ENCODE results near the gene CHAT.

Gene CHAT

DNA sequence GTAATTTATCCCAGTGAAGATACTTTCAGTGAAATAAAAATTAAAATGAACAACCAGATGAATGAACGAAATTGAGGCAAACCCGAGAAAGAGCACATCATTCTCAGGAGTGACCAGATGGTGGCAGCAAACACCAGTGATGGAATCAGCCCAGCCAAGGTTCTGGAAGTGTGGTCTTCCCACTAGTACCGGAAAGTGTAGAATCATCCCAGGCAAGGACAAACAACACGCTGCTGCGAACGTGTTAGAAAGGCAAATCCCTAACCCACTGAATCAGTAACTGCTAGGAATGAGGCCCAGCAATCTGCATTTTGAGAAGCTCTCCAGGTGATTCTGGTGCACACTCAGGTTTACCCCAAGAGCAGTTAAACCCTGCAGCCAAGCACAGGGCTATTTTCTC is 19.2 kb upstream of the CHAT start:
- H3K23ac ChIP-seq (ENCODE audit: low read length in 2 of 2): no peak overlapping the region
- no peak overlapping the region for H4K8ac ChIP-seq (ENCODE audit: low read length)
- no peak overlapping the region for H4K91ac ChIP-seq (ENCODE audit: low read length)
- no peak overlapping the region for H3K9ac ChIP-seq (ENCODE audit: low read length)
- no peak overlapping the region for H2BK12ac ChIP-seq (ENCODE audit: low read length in 2 of 2)
- H2AK5ac ChIP-seq (ENCODE audit: low read length, severe bottlenecking): no peak overlapping the region
- peaks cover 15 to 50% of the 10 kb centered on the region in 2 experiments for H3K27me3 ChIP-seq (ENCODE audit: control insufficient read depth in 1 of 2, insufficient read depth in 1 of 2, low read length in 2 of 2)
- WGBS: 1% methylated on average over 6 of the region's 6 CpGs
- no peak overlapping the region for H2BK120ac ChIP-seq (ENCODE audit: low read depth, low read length)
- H3K4me2 ChIP-seq (ENCODE audit: low read length, poor library complexity, severe bottlenecking): peak overlapping the region; percentile 13
- H3K36me3 ChIP-seq (ENCODE audit: control insufficient read depth in 1 of 2, insufficient read depth in 2 of 2, low read depth in 1 of 2, low read length in 2 of 2): no peaks in the 10 kb centered on the region
- no peak overlapping the region for H2BK5ac ChIP-seq (ENCODE audit: low read depth, low read length, poor library complexity, severe bottlenecking)
- H3K4me3 ChIP-seq (ENCODE audit: insufficient read depth in 1 of 2, low read depth in 1 of 2, low read length in 2 of 2): no peak overlapping the region
- peaks cover 5% of the 10 kb centered on the region for H3K4me1 ChIP-seq (ENCODE audit: control insufficient read depth, insufficient read depth, low read depth, low read length)
- H3K27ac ChIP-seq (ENCODE audit: low read length, poor library complexity, severe bottlenecking): no peak overlapping the region
- no peak overlapping the region for H3K18ac ChIP-seq (ENCODE audit: low read depth in 1 of 2, low read length in 2 of 2)
- H3K14ac ChIP-seq (ENCODE audit: low read length in 2 of 2): no peak overlapping the region
- H3K9me3 ChIP-seq (ENCODE audit: control insufficient read depth, low read length): no peaks in the 10 kb centered on the region
- H3K4ac ChIP-seq (ENCODE audit: low read depth in 1 of 2, low read length in 2 of 2): no peak overlapping the region
- H3K79me1 ChIP-seq (replicated peaks; ENCODE audit: low read length, poor library complexity, severe bottlenecking): no peaks in the 10 kb centered on the region
- H2AFZ ChIP-seq (ENCODE audit: low read depth, low read length): no peak overlapping the region
- peak; percentile 72 for DNase-seq
- no peak overlapping the region for H2BK15ac ChIP-seq (ENCODE audit: low read depth, poor library complexity, severe bottlenecking)

- Histone ChIP-seq H3K23ac (ENCODE audit: low read length in 2 of 2) (no peak overlapping the region), H3K9ac (ENCODE audit: low read length) (no peak overlapping the region), H3K4me3 (ENCODE audit: insufficient read depth in 1 of 2, low read depth in 1 of 2, low read length in 2 of 2) (no peak overlapping the region), H2BK120ac (ENCODE audit: low read depth, low read length) (no peak overlapping the region), H3K27me3 (ENCODE audit: control insufficient read depth in 1 of 2, insufficient read depth in 1 of 2, low read length in 2 of 2) (peaks cover 15 to 54% of the 10 kb centered on the region in 2 experiments), H2BK5ac (ENCODE audit: low read depth, low read length, poor library complexity, severe bottlenecking) (no peak overlapping the region), H3K18ac (ENCODE audit: low read depth in 1 of 2, low read length in 2 of 2) (no peak overlapping the region), H2AK5ac (ENCODE audit: low read length, severe bottlenecking) (no peak overlapping the region), H3K27ac (ENCODE audit: low read length, poor library complexity, severe bottlenecking) (no peak overlapping the region), H3K14ac (ENCODE audit: low read length in 2 of 2) (no peak overlapping the region), H3K79me1 (replicated peaks; ENCODE audit: low read length, poor library complexity, severe bottlenecking) (no peaks in the 10 kb centered on the region), H3K4me2 (ENCODE audit: low read length, poor library complexity, severe bottlenecking) (no peak overlapping the region), H4K91ac (ENCODE audit: low read length) (no peak overlapping the region), H3K9me3 (ENCODE audit: control insufficient read depth, low read length) (no peaks in the 10 kb centered on the region), H2BK15ac (ENCODE audit: low read depth, poor library complexity, severe bottlenecking) (no peak overlapping the region), H3K4me1 (ENCODE audit: control insufficient read depth, insufficient read depth, low read depth, low read length) (peaks cover 5% of the 10 kb centered on the region), H2AFZ (ENCODE audit: low read depth, low read length) (no peak overlapping the region), H3K4ac (ENCODE audit: low read depth in 1 of 2, low read length in 2 of 2) (no peak overlapping the region), H3K36me3 (ENCODE audit: control insufficient read depth in 1 of 2, insufficient read depth in 2 of 2, low read depth in 1 of 2, low read length in 2 of 2) (no peaks in the 10 kb centered on the region), H4K8ac (ENCODE audit: low read length) (no peak overlapping the region), H2BK12ac (ENCODE audit: low read length in 2 of 2) (no peak overlapping the region)
- 86% methylated on average over 7 of the region's 10 CpGs for WGBS
- DNase-seq: no peak
These were observed 18.7 kb upstream of the CHAT start for GRCh38 chr10:49595003-49595712.

- H3K27me3 ChIP-seq (ENCODE audit: control insufficient read depth in 1 of 2, insufficient read depth in 1 of 2, low read length in 2 of 2): peaks cover 15 to 54% of the 10 kb centered on the region in 2 experiments
- H3K27ac ChIP-seq (ENCODE audit: low read length, poor library complexity, severe bottlenecking): no peak overlapping the region
- no peak overlapping the region for H3K4ac ChIP-seq (ENCODE audit: low read depth in 1 of 2, low read length in 2 of 2)
- H3K36me3 ChIP-seq (ENCODE audit: control insufficient read depth in 1 of 2, insufficient read depth in 2 of 2, low read depth in 1 of 2, low read length in 2 of 2): no peaks in the 10 kb centered on the region
- H2AK5ac ChIP-seq (ENCODE audit: low read length, severe bottlenecking): no peak overlapping the region
- H3K9ac ChIP-seq (ENCODE audit: low read length): no peak overlapping the region
- no peaks in the 10 kb centered on the region for H3K79me1 ChIP-seq (replicated peaks; ENCODE audit: low read length, poor library complexity, severe bottlenecking)
- H2BK120ac ChIP-seq (ENCODE audit: low read depth, low read length): no peak overlapping the region
- peaks cover 7% of the 10 kb centered on the region for H3K4me1 ChIP-seq (ENCODE audit: control insufficient read depth, insufficient read depth, low read depth, low read length)
- H3K4me3 ChIP-seq (ENCODE audit: insufficient read depth in 1 of 2, low read depth in 1 of 2, low read length in 2 of 2): no peak overlapping the region
- H3K23ac ChIP-seq (ENCODE audit: low read length in 2 of 2): no peak overlapping the region
- no peak overlapping the region for H2AFZ ChIP-seq (ENCODE audit: low read depth, low read length)
- H2BK12ac ChIP-seq (ENCODE audit: low read length in 2 of 2): no peak overlapping the region
- H4K8ac ChIP-seq (ENCODE audit: low read length): no peak overlapping the region
- no peak overlapping the region for H2BK15ac ChIP-seq (ENCODE audit: low read depth, poor library complexity, severe bottlenecking)
- no peak for DNase-seq
- H3K9me3 ChIP-seq (ENCODE audit: control insufficient read depth, low read length): no peaks in the 10 kb centered on the region
- H4K91ac ChIP-seq (ENCODE audit: low read length): no peak overlapping the region
- no peak overlapping the region for H3K18ac ChIP-seq (ENCODE audit: low read depth in 1 of 2, low read length in 2 of 2)
- H3K4me2 ChIP-seq (ENCODE audit: low read length, poor library complexity, severe bottlenecking): no peak overlapping the region
- H2BK5ac ChIP-seq (ENCODE audit: low read depth, low read length, poor library complexity, severe bottlenecking): no peak overlapping the region
- no peak overlapping the region for H3K14ac ChIP-seq (ENCODE audit: low read length in 2 of 2)
- 77% methylated on average over 13 of the region's 13 CpGs for WGBS
These were observed 17.9 kb upstream of the CHAT start for GRCh38 chr10:49595713-49596492.

DNA sequence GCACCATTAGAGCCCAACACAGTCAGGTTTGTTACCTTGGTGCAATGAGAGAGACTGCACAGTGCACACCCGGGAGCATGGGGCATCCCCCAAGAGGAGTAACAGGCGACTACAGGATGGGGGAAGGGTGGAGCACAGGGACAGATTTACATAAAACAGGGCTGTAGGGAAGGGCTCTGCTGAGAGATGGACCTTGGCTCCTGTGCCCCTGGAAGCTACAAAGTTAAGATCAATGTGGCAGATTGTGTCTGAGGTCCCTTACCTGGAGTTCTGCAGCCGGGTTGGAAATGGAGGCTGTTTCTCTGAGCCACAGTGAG is 17.4 kb upstream of the CHAT start:
- H4K8ac ChIP-seq (ENCODE audit: low read length): no peak overlapping the region
- H2BK5ac ChIP-seq (ENCODE audit: low read depth, low read length, poor library complexity, severe bottlenecking): no peak overlapping the region
- H3K4me3 ChIP-seq (ENCODE audit: insufficient read depth in 1 of 2, low read depth in 1 of 2, low read length in 2 of 2): no peak overlapping the region
- H2AK5ac ChIP-seq (ENCODE audit: low read length, severe bottlenecking): no peak overlapping the region
- H3K9me3 ChIP-seq (ENCODE audit: control insufficient read depth, low read length): no peaks in the 10 kb centered on the region
- WGBS: 60% methylated on average over 3 of the region's 3 CpGs
- H3K9ac ChIP-seq (ENCODE audit: low read length): no peak overlapping the region
- H3K4me2 ChIP-seq (ENCODE audit: low read length, poor library complexity, severe bottlenecking): no peak overlapping the region
- no peak overlapping the region for H3K27ac ChIP-seq (ENCODE audit: low read length, poor library complexity, severe bottlenecking)
- no peak overlapping the region for H3K18ac ChIP-seq (ENCODE audit: low read depth in 1 of 2, low read length in 2 of 2)
- no peak overlapping the region for H3K23ac ChIP-seq (ENCODE audit: low read length in 2 of 2)
- no peaks in the 10 kb centered on the region for H3K79me1 ChIP-seq (replicated peaks; ENCODE audit: low read length, poor library complexity, severe bottlenecking)
- no peak for DNase-seq
- no peaks in the 10 kb centered on the region for H3K36me3 ChIP-seq (ENCODE audit: control insufficient read depth in 1 of 2, insufficient read depth in 2 of 2, low read depth in 1 of 2, low read length in 2 of 2)
- H2BK120ac ChIP-seq (ENCODE audit: low read depth, low read length): no peak overlapping the region
- no peak overlapping the region for H3K4ac ChIP-seq (ENCODE audit: low read depth in 1 of 2, low read length in 2 of 2)
- H3K27me3 ChIP-seq (ENCODE audit: control insufficient read depth in 1 of 2, insufficient read depth in 1 of 2, low read length in 2 of 2): peaks cover 15 to 54% of the 10 kb centered on the region in 2 experiments
- H3K4me1 ChIP-seq (ENCODE audit: control insufficient read depth, insufficient read depth, low read depth, low read length): peaks cover 8% of the 10 kb centered on the region
- H2AFZ ChIP-seq (ENCODE audit: low read depth, low read length): no peak overlapping the region
- H2BK15ac ChIP-seq (ENCODE audit: low read depth, poor library complexity, severe bottlenecking): no peak overlapping the region
- H3K14ac ChIP-seq (ENCODE audit: low read length in 2 of 2): no peak overlapping the region
- H4K91ac ChIP-seq (ENCODE audit: low read length): no peak overlapping the region
- no peak overlapping the region for H2BK12ac ChIP-seq (ENCODE audit: low read length in 2 of 2)

Measured in mesenchymal stem cell (in vitro differentiated cells and primary cell).